NB4 (cell line): ENCODE measurements around the gene ACSL6.

Source experiments
- CTCF ChIP-seq: IDR thresholded peaks from one replicate; pipeline ENCODE4 v1.5.1; 2012; ENCODE audit warnings: low read depth, low read length
- MAX ChIP-seq: IDR thresholded peaks from 2 replicates; pipeline ENCODE4 v1.6.1; 2011; ENCODE audit warnings: low read depth, low read length
- MYC ChIP-seq: IDR thresholded peaks from 2 replicates; pipeline ENCODE4 v1.6.1; 2011; ENCODE audit warnings: low read depth, low read length
- POLR2A ChIP-seq: IDR thresholded peaks from 2 replicates; pipeline ENCODE4 v1.6.1; 2011; ENCODE audit warnings: mild to moderate bottlenecking; ENCODE audit not compliant: insufficient read length; ENCODE audit errors: extremely low read depth

GRCh38 chr5:132033122-132033521 is 21.7 kb upstream of the ACSL6 start:
- TF ChIP-seq CTCF, result no peak
- no peak for TF ChIP-seq POLR2A
- TF ChIP-seq MYC, result no peak
- no peak for TF ChIP-seq MAX
